NT2/D1 (cell line): ENCODE data around the gene BTAF1.

Experiments used
- SUZ12 ChIP-seq: IDR thresholded peaks from 2 replicates; pipeline ENCODE4 v1.6.1; 2011; ENCODE audit not compliant: insufficient read length, insufficient read depth; ENCODE audit errors: extremely low read depth
- YY1 ChIP-seq: IDR thresholded peaks from 2 replicates; pipeline ENCODE4 v1.6.1; 2011; ENCODE audit not compliant: insufficient read length, insufficient read depth
- ZNF274 ChIP-seq: IDR thresholded peaks from 2 replicates; pipeline ENCODE4 v1.6.1; 2011; ENCODE audit warnings: mild to moderate bottlenecking, low read depth, low read length

DNA sequence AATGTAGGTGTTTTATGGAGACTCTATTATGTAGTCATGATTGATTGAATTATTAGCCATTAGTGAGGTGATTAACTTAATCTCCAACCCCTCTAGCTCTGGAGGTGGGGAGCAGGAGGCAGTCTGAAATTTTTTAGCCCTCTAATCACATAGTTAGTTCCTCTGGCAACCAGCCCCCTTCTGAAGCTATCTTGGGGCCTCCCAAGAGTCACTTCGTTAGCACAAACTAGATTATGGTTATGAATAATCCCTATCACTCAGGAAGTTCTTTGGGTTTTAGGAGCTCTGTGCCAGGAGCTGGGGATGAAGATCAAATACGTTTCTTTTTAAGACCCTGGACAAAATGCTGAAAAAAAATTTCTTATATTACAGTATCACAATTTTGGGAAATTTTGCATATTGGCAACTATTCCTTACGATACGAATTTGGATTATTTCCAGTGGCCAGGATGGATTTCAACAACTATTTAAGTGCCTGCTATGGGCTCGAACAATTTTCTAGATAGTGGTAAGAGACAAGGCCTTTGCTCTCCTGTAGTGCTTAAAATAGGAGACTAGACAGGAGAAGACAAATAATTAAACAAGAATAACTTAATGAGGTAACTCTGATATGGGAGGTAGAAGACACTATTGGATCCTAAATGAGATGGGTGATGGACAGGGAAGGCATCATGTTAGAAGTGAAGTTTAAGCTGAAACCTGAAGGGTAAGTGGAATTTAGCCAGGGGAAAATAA, 52.9 kb downstream of the BTAF1 start:
- no peak for TF ChIP-seq SUZ12
- TF ChIP-seq YY1 = no peak
- TF ChIP-seq ZNF274 = no peak
